Panc1 (cell line): ENCODE data around the gene MAD1L1.

Experiments used
- CTCF ChIP-seq: fragments of 450-650 bp; IDR thresholded peaks from 2 replicates; pipeline ENCODE4 v1.5.1; 2017; ENCODE audit warnings: mild to moderate bottlenecking
- POLR2AphosphoS5 ChIP-seq: IDR thresholded peaks from 2 replicates; pipeline ENCODE4 v1.6.1; 2012; ENCODE audit warnings: mild to moderate bottlenecking, low read depth, low read length, moderate library complexity
- SIN3A ChIP-seq: IDR thresholded peaks from 2 replicates; pipeline ENCODE4 v1.6.1; 2012; ENCODE audit warnings: low read depth, mild to moderate bottlenecking, low read length, moderate library complexity, borderline replicate concordance; ENCODE audit not compliant: insufficient read depth

DNA sequence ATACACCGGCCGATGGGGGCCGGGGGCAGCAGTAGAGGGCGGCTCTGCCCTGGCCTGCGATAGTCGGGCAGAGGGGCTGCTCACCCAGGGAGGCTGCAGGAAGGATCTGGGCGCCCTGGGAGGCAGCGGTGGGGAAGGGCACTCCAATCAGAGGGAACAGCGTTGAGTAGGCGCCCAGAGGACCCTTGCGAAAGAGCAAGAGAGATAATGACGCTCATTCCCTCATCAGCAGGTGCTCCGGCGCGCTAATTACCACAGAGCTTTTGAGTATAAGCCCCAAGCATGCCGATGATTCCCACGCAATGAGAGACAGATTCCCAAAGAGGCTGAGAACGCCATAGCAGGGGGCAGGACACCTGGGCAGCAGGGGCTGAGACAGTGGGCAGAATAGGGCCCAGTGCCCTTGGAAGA, 215.3 kb downstream of the MAD1L1 start:
- no peak for TF ChIP-seq CTCF
- TF ChIP-seq SIN3A = no peak
- no peak for TF ChIP-seq POLR2AphosphoS5
